Smooth muscle cell (in vitro differentiated cells): Measurements from ENCODE around the gene PLIN3. TPM values are rescaled to one million over a fixed set of nuclear protein-coding genes. Genes with fewer than 3 reads are reported as not detected.

ENCODE experiments used
- DNase-seq: peaks from one replicate; lab custom pipeline; 2025; ENCODE audit not compliant: unreplicated experiment; lab: John Stamatoyannopoulos, UW
- H2AFZ ChIP-seq: fragments of 200-600 bp; sonication (generic); 2 replicates; pipeline ENCODE4 v1.6.0; 2016; ENCODE audit warnings: antibody characterized with exemption, low read depth, mild to moderate bottlenecking
- H3F3A ChIP-seq: fragments of 200-600 bp; sonication (generic); 2 replicates; pipeline ENCODE4 v1.6.0; 2017; ENCODE audit warnings: antibody characterized with exemption, low read depth
- H3K27ac ChIP-seq: fragments of 200-600 bp; sonication (generic); 2 replicates; pipeline ENCODE4 v1.5.1; 2016; ENCODE audit warnings: low read depth, mild to moderate bottlenecking
- H3K27me3 ChIP-seq: fragments of 200-600 bp; sonication (generic); 2 replicates; pipeline ENCODE4 v1.6.1; 2016; ENCODE audit warnings: low read depth, mild to moderate bottlenecking
- H3K36me3 ChIP-seq: fragments of 200-600 bp; sonication (generic); 2 replicates; pipeline ENCODE4 v1.5.1; 2016; ENCODE audit warnings: low read depth
- H3K4me1 ChIP-seq: fragments of 200-600 bp; sonication (generic); 2 replicates; pipeline ENCODE4 v1.5.1; 2016; ENCODE audit warnings: low read depth
- H3K4me2 ChIP-seq: fragments of 200-600 bp; sonication (generic); 2 replicates; pipeline ENCODE4 v1.6.0; 2016; ENCODE audit warnings: mild to moderate bottlenecking
- H3K4me3 ChIP-seq: fragments of 200-600 bp; sonication (generic); 2 replicates; pipeline ENCODE4 v1.5.1; 2016; ENCODE audit warnings: mild to moderate bottlenecking
- H3K79me2 ChIP-seq: fragments of 200-600 bp; sonication (generic); 2 replicates; pipeline ENCODE4 v1.6.0; 2016; ENCODE audit warnings: low read depth, mild to moderate bottlenecking
- H3K9ac ChIP-seq: fragments of 200-600 bp; sonication (generic); 2 replicates; pipeline ENCODE4 v1.6.0; 2016; ENCODE audit warnings: low read depth
- H3K9me3 ChIP-seq: fragments of 200-600 bp; sonication (generic); replicated peaks from 2 replicates; pipeline ENCODE4 v1.5.1; 2016; ENCODE audit warnings: low read depth
- H4K20me1 ChIP-seq: fragments of 200-600 bp; sonication (generic); 2 replicates; pipeline ENCODE4 v1.6.0; 2016; ENCODE audit warnings: low read depth
- WGBS: methylation state at CpG from one replicate; pipeline ENCODE4 v1.1.7; 2016; ENCODE audit warnings: low lambda C conversion rate; 5-methylcytosine and 5-hydroxymethylcytosine counted together
- polyA plus RNA-seq: library from polyadenylated mRNA; unstranded; fragments of >200 nt; fragmentation: Nextera tagmentation; extraction: Ambion mirVana; gene quantifications from 2 replicates; pipeline ENCODE4 v1.2.1, GENCODE V29; 2016
- total RNA-seq: library from RNA; depleted of rRNA; stranded (reverse); fragments of >200 nt; gene quantifications from 2 replicates; pipeline ENCODE4 v1.2.3, GENCODE V29; 2014
- TF ChIP-seq, protein P1 (sequence below): fragments of 200-600 bp; sonication (generic); IDR thresholded peaks from 2 replicates; pipeline ENCODE4 v1.5.1; 2017; ENCODE audit warnings: borderline replicate concordance, mild to moderate bottlenecking, antibody characterized with exemption; ENCODE audit not compliant: insufficient read depth, poor library complexity, severe bottlenecking

The PLIN3 gene
- total and polyA plus RNA-seq, 2 experiments from 2014 or later, result 102 to 202 TPM

DNA sequence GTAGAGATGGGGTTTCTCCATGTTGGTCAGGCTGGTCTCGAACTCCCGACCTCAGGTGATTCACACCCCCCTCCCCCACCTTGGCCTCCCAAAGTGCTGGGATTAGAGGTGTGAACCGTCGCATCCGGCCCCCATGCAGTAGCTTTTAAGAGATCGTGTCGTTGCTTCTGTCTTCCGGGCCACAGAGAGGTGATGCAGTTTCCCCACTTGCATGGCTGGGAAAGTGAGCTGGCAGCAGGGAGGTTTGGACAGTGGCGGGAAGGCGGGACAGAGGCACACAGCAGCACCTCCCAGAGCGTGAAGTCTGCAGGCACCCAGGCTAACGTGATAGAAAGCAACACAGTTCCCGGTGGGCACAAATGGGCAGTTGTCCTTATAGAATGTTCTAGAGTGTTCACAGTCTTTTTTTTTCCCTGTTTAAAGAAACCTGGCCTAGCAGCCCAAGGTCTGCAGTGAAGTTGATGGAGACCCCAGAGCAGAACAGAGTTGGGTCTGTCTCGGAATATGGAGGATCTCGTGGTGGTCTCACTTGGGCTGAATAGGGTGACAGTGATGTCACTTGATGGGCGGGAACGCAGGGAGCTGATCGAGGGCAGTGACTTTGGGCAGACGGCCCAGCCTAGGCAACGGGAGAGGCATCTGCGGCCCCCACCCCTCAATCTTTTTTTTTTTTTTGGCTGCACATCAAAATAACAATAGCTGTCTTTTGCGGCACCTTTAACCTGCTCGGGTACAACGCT lies 46.7 kb upstream of the PLIN3 start:
- Histone ChIP-seq H3K36me3 (no peaks in the 10 kb centered on the region), H3K4me3 (no peak overlapping the region), H3F3A (peaks cover 19% of the 10 kb centered on the region), H2AFZ (no peak overlapping the region), H3K4me1 (peaks cover 19% of the 10 kb centered on the region), H4K20me1 (no peaks in the 10 kb centered on the region), H3K27me3 (no peaks in the 10 kb centered on the region), H3K4me2 (peak overlapping the region; percentile 50), H3K9ac (no peak overlapping the region), H3K27ac (peak overlapping the region; percentile 94), H3K79me2 (peaks cover 40% of the 10 kb centered on the region), H3K9me3 (no peaks in the 10 kb centered on the region)
- 84% methylated on average over 24 of the region's 24 CpGs for WGBS
- DNase-seq, result no peak
- TF ChIP-seq, protein P1, sequence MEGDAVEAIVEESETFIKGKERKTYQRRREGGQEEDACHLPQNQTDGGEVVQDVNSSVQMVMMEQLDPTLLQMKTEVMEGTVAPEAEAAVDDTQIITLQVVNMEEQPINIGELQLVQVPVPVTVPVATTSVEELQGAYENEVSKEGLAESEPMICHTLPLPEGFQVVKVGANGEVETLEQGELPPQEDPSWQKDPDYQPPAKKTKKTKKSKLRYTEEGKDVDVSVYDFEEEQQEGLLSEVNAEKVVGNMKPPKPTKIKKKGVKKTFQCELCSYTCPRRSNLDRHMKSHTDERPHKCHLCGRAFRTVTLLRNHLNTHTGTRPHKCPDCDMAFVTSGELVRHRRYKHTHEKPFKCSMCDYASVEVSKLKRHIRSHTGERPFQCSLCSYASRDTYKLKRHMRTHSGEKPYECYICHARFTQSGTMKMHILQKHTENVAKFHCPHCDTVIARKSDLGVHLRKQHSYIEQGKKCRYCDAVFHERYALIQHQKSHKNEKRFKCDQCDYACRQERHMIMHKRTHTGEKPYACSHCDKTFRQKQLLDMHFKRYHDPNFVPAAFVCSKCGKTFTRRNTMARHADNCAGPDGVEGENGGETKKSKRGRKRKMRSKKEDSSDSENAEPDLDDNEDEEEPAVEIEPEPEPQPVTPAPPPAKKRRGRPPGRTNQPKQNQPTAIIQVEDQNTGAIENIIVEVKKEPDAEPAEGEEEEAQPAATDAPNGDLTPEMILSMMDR, result no peak

DNA sequence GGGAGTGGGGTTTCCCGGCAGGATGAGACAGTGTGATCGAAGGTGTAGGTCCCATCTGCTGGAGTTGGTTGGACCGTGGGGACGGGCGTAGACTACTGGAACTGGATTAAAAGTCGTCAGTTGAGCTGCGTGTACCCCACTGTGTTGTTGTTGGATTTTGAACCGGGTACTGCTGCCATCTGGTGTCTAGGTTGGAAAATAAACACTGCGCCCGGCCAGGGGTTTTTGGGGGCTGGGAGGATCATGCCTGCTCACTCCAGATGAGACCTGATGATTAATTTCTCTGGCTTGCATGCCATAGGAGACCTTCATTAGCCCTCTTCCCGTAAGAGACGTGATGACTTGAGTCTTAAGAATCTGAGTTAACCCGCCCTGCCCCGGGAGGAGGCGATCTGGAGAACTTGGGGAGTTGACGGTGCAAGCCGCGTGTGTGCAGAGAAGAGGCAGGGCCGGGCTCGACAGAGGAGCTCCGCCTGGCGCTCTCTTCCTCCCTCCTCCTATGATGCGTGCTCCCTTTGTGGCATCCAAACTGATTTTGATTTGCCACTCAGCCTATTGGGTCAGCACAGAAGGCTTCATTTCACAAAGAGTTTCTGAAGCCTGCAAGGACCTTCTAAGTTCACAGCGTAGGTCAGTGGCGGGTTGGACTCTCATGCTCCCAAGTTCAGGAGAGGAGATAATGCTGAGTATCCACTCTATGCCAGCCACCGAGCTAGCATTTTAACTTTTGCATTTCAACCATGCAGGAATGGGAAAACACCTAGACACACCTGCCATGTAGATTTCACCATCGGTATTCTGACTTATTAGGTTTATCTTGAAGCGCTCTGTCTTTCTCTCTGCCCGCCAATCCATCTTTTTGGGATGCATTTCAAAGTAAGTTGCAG lies 44.6 kb upstream of the PLIN3 start:
- Histone ChIP-seq H3K4me2 (peak overlapping the region; percentile 95), H3K27ac (peak overlapping the region; percentile 88), H3K9me3 (no peaks in the 10 kb centered on the region), H3K79me2 (peaks cover 20% of the 10 kb centered on the region), H2AFZ (no peak overlapping the region), H4K20me1 (no peaks in the 10 kb centered on the region), H3K9ac (peak overlapping the region; percentile 59), H3K4me3 (peak overlapping the region; percentile 18), H3K4me1 (peaks cover 19% of the 10 kb centered on the region), H3F3A (peaks cover 19% of the 10 kb centered on the region), H3K27me3 (no peaks in the 10 kb centered on the region), H3K36me3 (no peaks in the 10 kb centered on the region)
- peak; percentile 61 for DNase-seq
- TF ChIP-seq, protein P1, result peak; percentile 59
- WGBS, result 26% methylated on average over 29 of the region's 29 CpGs

DNA sequence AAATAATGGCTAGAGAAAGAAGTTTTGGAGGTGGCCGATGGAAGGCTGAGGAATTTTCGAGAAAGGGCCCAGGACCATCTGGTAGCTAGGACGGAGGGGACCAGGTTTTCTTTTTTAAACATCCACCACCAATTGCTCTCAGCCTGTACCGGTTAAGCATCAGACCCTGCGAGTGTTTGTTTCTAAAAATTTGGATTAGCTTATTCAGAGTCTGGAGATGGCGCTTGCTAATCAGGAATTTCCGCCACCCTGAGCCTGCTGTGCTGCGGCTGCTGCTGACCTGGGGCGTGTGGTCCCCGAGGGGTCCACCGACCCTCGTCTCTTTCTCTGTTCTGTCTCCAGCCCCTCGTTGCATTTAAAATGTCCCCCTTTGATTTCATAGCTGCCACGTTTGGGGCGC lies 43.8 kb upstream of the PLIN3 start:
- H3K4me1 ChIP-seq, result peaks cover 19% of the 10 kb centered on the region
- H3K79me2 ChIP-seq, result peaks cover 13% of the 10 kb centered on the region

More for the DNA sequence above, 43.8 kb upstream of the PLIN3 start:
- Histone ChIP-seq H3K36me3 (no peaks in the 10 kb centered on the region), H3K27ac (peak overlapping the region; percentile 88), H2AFZ (peak overlapping the region; percentile 71), H4K20me1 (no peaks in the 10 kb centered on the region), H3K4me2 (peak overlapping the region; percentile 95), H3K4me3 (peak overlapping the region; percentile 82), H3F3A (peaks cover 19% of the 10 kb centered on the region), H3K9me3 (no peaks in the 10 kb centered on the region), H3K9ac (peak overlapping the region; percentile 59), H3K27me3 (no peaks in the 10 kb centered on the region)
- no peak for DNase-seq
- 59% methylated on average over 15 of the region's 15 CpGs for WGBS
- TF ChIP-seq, protein P1, result no peak
